ENCODE measurements around the gene C14orf39.
"Not testable (repeated sequence)": the region's sequence is repeated elsewhere in the genome, so short reads cannot be mapped to it uniquely, and the experiment has no call there.

Gene C14orf39

GRCh38 chr14:60490270-60490669 is 4.4 kb upstream of the C14orf39 start:
- no peak for DNase-seq (ENCODE audit: low read depth in 2 of 3, low spot score in 2 of 3)

- DNase-seq (ENCODE audit: low read depth in 2 of 3, low spot score in 2 of 3) = no peak
These were observed 2.3 kb upstream of the C14orf39 start for GRCh38 chr14:60488175-60488574.

DNA sequence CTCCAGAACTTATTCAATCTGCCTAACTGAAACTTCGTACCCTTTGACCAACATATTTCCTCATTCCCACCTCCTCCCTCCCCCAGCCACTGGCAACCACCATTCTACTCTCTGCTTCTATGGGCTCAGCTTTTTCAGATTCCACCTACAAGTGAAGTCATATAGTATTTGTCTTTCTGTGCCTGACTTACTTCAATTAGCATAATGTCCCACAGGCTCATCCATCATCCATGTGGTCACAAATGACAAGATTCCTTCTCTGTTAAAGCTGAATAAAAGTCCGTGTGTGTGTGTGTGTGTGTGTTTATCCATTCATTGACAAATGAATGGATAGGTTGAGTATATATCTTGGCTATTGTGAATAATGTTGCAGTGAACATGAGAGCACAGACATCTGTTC is 1.3 kb upstream of the C14orf39 start:
- no peak for DNase-seq (ENCODE audit: low read depth in 2 of 3, low spot score in 2 of 3)

GRCh38 chr14:60485057-60485597 is 736 bp downstream of the C14orf39 start:
- DNase-seq (ENCODE audit: low read depth in 2 of 3, low spot score in 2 of 3) = no peak

GRCh38 chr14:60482743-60483142 is 3.1 kb downstream of the C14orf39 start:
- DNase-seq (ENCODE audit: low read depth in 2 of 3, low spot score in 2 of 3) = no peak

- DNase-seq (ENCODE audit: low read depth in 2 of 3, low spot score in 2 of 3) = not testable (repeated sequence)
These were observed 5.6 kb downstream of the C14orf39 start for GRCh38 chr14:60480248-60480647.

- no peak for DNase-seq (ENCODE audit: low read depth in 2 of 3, low spot score in 2 of 3)
These were observed 30.0 kb downstream of the C14orf39 start for GRCh38 chr14:60455875-60456274.

GRCh38 chr14:60430276-60430675 is 55.6 kb downstream of the C14orf39 start:
- DNase-seq (ENCODE audit: low read depth in 2 of 3, low spot score in 2 of 3) = no peak

DNA sequence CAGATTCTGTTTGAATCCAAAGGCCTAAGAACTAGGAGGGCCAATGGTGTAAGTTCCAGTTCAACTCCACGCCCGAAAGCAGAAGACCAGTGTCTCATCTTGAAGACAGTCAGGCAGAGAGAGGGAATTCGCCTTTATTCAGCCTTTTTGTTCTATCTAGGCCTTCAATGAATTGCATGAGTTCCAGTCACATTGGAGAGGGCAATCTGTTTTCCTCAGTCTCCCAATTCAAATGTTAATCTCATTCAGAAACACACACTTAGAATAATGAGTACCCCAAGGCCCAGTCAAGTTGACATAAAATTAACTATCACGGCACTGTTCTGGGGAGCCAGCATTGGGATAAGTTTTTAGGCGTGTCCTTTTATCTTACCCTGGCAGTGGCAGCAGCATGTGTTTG is 65.8 kb downstream of the C14orf39 start:
- no peak for DNase-seq (ENCODE audit: low read depth in 2 of 3, low spot score in 2 of 3)

DNA sequence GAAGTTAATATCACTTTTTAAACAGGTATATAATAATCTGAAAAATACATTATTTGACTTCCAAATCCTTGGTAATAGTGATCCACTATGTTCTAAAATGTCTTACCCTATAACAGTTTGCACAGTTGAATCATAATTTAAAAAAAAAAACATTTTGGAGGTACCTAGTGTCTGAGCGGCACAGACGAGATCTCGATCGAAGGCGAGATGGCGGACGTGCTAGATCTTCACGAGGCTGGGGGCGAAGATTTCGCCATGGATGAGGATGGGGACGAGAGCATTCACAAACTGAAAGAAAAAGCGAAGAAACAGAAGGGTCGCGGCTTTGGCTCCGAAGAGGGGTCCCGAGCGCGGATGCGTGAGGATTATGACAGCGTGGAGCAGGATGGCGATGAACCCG is 88.3 kb downstream of the C14orf39 start:
- DNase-seq (ENCODE audit: low read depth in 2 of 3, low spot score in 2 of 3) = not testable (repeated sequence)

DNA sequence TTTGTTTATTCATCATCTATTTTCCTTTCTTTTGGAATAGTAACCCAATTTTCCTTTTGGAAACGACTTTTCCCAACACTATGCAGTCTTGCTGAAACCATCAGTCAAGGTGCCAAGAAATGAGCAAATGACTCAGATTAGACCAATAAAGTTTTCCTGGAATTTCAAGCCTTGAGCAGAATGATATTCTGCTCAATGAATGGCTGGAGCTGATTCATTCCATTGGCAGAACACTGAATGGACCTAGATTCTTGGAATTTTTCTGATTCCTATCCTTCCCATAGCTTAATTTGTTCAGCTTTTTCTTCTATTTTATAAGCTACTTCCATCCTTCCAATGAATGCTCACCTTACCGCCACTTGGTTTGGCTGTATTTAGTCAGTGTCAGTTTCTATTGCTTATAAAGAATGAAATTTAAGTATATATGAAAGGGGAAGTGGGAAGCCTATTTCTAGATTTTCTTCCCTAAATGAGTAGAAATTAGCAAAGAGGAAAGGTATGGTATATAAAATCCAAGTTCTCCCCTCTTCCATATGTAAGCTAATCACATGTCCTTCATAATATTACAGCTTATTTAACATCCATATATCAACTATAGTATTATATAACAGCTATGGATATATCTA is 89.0 kb downstream of the C14orf39 start:
- no peak for DNase-seq (ENCODE audit: low read depth in 2 of 3, low spot score in 2 of 3)

Measured in activated CD8-positive, alpha-beta memory T cell treated with anti-CD3 and anti-CD28 coated beads for 48 hours (primary cell).